ENCODE data around the gene MATCAP1. TPM values are rescaled to one million over a fixed set of nuclear protein-coding genes. Genes with fewer than 3 reads are reported as not detected.

Gene MATCAP1
- polyA plus RNA-seq, 1 of the 3 experiments (the other 2 are of a cell fraction) = 68.5 TPM

DNA sequence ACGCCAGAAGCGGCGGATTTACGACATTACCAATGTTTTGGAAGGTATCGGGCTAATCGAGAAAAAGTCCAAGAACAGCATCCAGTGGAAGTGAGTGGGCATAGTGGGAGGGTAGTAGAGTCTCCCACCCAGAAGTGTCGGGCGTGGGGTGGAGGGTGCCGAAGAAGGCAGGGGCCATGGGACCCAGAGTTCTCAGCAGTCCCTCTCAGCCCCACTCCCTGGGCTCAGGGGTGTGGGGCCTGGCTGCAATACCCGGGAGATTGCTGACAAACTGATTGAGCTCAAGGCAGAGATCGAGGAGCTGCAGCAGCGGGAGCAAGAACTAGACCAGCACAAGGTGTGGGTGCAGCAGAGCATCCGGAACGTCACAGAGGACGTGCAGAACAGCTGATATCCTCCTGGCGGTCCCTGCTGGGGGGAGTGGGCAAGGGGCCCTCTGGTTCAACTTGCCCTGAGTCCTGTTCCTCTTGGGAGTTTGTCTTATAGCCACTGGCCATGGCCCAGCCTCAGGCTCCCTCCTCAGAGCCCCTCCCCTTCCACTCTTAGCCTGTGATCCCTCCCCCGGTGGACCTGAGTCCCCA, 9.1 kb upstream of the MATCAP1 start (continued):
- TF ChIP-seq, protein P1, sequence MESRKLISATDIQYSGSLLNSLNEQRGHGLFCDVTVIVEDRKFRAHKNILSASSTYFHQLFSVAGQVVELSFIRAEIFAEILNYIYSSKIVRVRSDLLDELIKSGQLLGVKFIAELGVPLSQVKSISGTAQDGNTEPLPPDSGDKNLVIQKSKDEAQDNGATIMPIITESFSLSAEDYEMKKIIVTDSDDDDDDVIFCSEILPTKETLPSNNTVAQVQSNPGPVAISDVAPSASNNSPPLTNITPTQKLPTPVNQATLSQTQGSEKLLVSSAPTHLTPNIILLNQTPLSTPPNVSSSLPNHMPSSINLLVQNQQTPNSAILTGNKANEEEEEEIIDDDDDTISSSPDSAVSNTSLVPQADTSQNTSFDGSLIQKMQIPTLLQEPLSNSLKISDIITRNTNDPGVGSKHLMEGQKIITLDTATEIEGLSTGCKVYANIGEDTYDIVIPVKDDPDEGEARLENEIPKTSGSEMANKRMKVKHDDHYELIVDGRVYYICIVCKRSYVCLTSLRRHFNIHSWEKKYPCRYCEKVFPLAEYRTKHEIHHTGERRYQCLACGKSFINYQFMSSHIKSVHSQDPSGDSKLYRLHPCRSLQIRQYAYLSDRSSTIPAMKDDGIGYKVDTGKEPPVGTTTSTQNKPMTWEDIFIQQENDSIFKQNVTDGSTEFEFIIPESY (IDR thresholded peaks at IDR 0.05; ENCODE audit: borderline replicate concordance, low read depth) = no peak
- TF ChIP-seq, protein P2, sequence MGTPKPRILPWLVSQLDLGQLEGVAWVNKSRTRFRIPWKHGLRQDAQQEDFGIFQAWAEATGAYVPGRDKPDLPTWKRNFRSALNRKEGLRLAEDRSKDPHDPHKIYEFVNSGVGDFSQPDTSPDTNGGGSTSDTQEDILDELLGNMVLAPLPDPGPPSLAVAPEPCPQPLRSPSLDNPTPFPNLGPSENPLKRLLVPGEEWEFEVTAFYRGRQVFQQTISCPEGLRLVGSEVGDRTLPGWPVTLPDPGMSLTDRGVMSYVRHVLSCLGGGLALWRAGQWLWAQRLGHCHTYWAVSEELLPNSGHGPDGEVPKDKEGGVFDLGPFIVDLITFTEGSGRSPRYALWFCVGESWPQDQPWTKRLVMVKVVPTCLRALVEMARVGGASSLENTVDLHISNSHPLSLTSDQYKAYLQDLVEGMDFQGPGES (IDR thresholded peaks at IDR 0.05; ENCODE audit: low read depth, low read length) = no peak
- TF ChIP-seq FOXJ3 (CRISPR knock-in tag; IDR thresholded peaks at IDR 0.05) = no peak

- Histone ChIP-seq H3K79me2 (ENCODE audit: insufficient read depth) (peaks cover 50% of the 10 kb centered on the region), H3K27me3 (ENCODE audit: insufficient read depth) (no peaks in the 10 kb centered on the region), H3K4me2 (peak within 1 kb of the TSS; percentile 100), H3K4me3 (ENCODE audit: low read depth in 2 of 2, low read length in 1 of 2) (peak within 1 kb of the TSS; percentile 96 to 99), H3K9me2 (no peaks in the 10 kb centered on the region), H3K4me1 (ENCODE audit: control insufficient read depth in 1 of 2, insufficient read depth in 2 of 2, low read depth in 1 of 2, low read length in 1 of 2) (peaks cover 9 to 25% of the 10 kb centered on the region in 2 experiments; a peak in 3 of 4 replicates), H2AFZ (ENCODE audit: low read depth) (no peak within 1 kb of the TSS), H3K9ac (peak within 1 kb of the TSS; percentile 98), H3K27ac (ENCODE audit: low read depth in 2 of 2, low read length in 1 of 2) (peak within 1 kb of the TSS; percentile 76 to 80), H3K36me3 (replicated peaks in 1 of 2; ENCODE audit: control insufficient read depth in 1 of 2, insufficient read depth in 2 of 2, low read length in 1 of 2) (peaks cover 26 to 41% of the 10 kb centered on the region in 2 experiments), H3F3A (replicated peaks; ENCODE audit: insufficient read depth) (peaks cover 23% of the 10 kb centered on the region), H4K20me1 (ENCODE audit: insufficient read depth) (peaks cover 21% of the 10 kb centered on the region), H3K9me3 (no peaks in the 10 kb centered on the region)
- ChIA-PET POLR2A (interaction anchor here (1.0 to 2.9 kb wide), 6 partner anchors 9 to 40 kb away, joined by 3 to 8 read pairs (median 4); partner anchors contain the start of genes NOL3 and TMEM208), CTCF (interaction anchor here (0.6 to 1.4 kb wide), 6 partner anchors 15 to 370 kb away, joined by 3 to 4 read pairs (median 3); partner anchors contain the start of genes CTCF, NOL3 and TMEM208)
- WGBS (ENCODE audit: low lambda C conversion rate) = 0% methylated on average over 16 of the region's 54 CpGs
- peak; percentile 97 for DNase-seq
- TF ChIP-seq MXI1 (IDR thresholded peaks at IDR 0.05; ENCODE audit: low read depth, low read length) (peak; percentile 50), FOXJ3 (CRISPR knock-in tag; IDR thresholded peaks at IDR 0.05) (no peak), TCF12 (IDR thresholded peaks at IDR 0.05) (no peak; the same call in 1 of the 2 replicates), FOXM1 (IDR thresholded peaks at IDR 0.05; ENCODE audit: low read depth) (no peak), TAF1 (IDR thresholded peaks at IDR 0.05; ENCODE audit: borderline replicate concordance, low read depth, low read length) (peak; percentile 65; the same call in 1 of the 2 replicates), CHD2 (IDR thresholded peaks at IDR 0.05; ENCODE audit: low read length, partially characterized antibody) (peak; percentile 64), POLR2AphosphoS5 (IDR thresholded peaks at IDR 0.05; ENCODE audit: low read depth, low read length) (peak; percentile 44; the same call in 1 of the 2 replicates), GABPA (IDR thresholded peaks at IDR 0.05; ENCODE audit: low read depth) (peak; percentile 92), EP300 (IDR thresholded peaks at IDR 0.05; ENCODE audit: borderline replicate concordance in 1 of 2, low read depth in 1 of 2, low read length in 1 of 2) (0 out of 4 replicates have a peak, but pooled peaks of 1 of the 2 experiments have one; percentile 10), EZH2phosphoT487 (IDR thresholded peaks at IDR 0.05; ENCODE audit: borderline replicate concordance, low read depth) (no peak), NFIC (IDR thresholded peaks at IDR 0.05; ENCODE audit: borderline replicate concordance) (0 out of 2 replicates have a peak, but pooled peaks have one; percentile 5), ELF1 (IDR thresholded peaks at IDR 0.05) (peak; percentile 96), SMC3 (IDR thresholded peaks at IDR 0.05; ENCODE audit: low read depth, low read length) (no peak), RFX5 (IDR thresholded peaks at IDR 0.05; ENCODE audit: low read length) (0 out of 2 replicates have a peak, but pooled peaks have one; percentile 18)
- TF ChIP-seq, protein P3, sequence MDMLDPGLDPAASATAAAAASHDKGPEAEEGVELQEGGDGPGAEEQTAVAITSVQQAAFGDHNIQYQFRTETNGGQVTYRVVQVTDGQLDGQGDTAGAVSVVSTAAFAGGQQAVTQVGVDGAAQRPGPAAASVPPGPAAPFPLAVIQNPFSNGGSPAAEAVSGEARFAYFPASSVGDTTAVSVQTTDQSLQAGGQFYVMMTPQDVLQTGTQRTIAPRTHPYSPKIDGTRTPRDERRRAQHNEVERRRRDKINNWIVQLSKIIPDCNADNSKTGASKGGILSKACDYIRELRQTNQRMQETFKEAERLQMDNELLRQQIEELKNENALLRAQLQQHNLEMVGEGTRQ (IDR thresholded peaks at IDR 0.05; ENCODE audit: borderline replicate concordance, low read depth, low read length) = no peak
- TF ChIP-seq, protein P4, sequence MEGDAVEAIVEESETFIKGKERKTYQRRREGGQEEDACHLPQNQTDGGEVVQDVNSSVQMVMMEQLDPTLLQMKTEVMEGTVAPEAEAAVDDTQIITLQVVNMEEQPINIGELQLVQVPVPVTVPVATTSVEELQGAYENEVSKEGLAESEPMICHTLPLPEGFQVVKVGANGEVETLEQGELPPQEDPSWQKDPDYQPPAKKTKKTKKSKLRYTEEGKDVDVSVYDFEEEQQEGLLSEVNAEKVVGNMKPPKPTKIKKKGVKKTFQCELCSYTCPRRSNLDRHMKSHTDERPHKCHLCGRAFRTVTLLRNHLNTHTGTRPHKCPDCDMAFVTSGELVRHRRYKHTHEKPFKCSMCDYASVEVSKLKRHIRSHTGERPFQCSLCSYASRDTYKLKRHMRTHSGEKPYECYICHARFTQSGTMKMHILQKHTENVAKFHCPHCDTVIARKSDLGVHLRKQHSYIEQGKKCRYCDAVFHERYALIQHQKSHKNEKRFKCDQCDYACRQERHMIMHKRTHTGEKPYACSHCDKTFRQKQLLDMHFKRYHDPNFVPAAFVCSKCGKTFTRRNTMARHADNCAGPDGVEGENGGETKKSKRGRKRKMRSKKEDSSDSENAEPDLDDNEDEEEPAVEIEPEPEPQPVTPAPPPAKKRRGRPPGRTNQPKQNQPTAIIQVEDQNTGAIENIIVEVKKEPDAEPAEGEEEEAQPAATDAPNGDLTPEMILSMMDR (IDR thresholded peaks at IDR 0.05) = no peak
- TF ChIP-seq, protein P5, sequence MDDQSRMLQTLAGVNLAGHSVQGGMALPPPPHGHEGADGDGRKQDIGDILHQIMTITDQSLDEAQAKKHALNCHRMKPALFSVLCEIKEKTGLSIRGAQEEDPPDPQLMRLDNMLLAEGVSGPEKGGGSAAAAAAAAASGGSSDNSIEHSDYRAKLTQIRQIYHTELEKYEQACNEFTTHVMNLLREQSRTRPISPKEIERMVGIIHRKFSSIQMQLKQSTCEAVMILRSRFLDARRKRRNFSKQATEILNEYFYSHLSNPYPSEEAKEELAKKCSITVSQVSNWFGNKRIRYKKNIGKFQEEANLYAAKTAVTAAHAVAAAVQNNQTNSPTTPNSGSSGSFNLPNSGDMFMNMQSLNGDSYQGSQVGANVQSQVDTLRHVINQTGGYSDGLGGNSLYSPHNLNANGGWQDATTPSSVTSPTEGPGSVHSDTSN (IDR thresholded peaks at IDR 0.05) = peak; percentile 30; the same call in 1 of the 2 replicates
Measured at GRCh38 chr16:67191995-67192681, 8.4 kb upstream of the MATCAP1 start, which contains the start of gene E2F4. TSS of gene E2F4 (plus strand) at chr16:67192155. CDS start at chr16:67192228, 73 bp downstream.

Measured in SK-N-SH (cell line).